HepG2 (cell line): ENCODE results near the gene TEX261. TPM values are rescaled to one million over a fixed set of nuclear protein-coding genes. Genes with fewer than 3 reads are reported as not detected.

ENCODE experiments used
- ATAC-seq: fragments of 200-7000 bp; cut with Tn5 transposase; 3 replicates; pipeline ENCODE4 v1.9.1; 2020; ENCODE audit warnings: mild to moderate bottlenecking, moderate library complexity
- BruUV-seq: library from RNA; stranded (reverse); fragments of 400-500 nt; replicated peaks from 2 replicates; lab custom pipeline; 2021; lab: Mats Ljungman, UMichigan
- CTCF ChIA-PET: fragments of 300-600 bp; formaldehyde crosslinking; extraction: SDS; loops from one replicate; lab custom pipeline; 2021; ENCODE audit warnings: low total read pairs, inconsistent platforms, low intra/inter-chr PET ratio; lab: Yijun Ruan, JAX
- POLR2A ChIA-PET: fragments of 350-600 bp; sonication (Branson Sonifier 250); formaldehyde crosslinking; loops from one replicate; lab custom pipeline; 2020; ENCODE audit warnings: antibody characterized with exemption, inconsistent platforms; lab: Yijun Ruan, JAX
- DNase-seq: peaks from one replicate; pipeline ENCODE4 v3.0.0-alpha.2; 2015; ENCODE audit warnings: low spot score
- FAIRE-seq: peaks from 3 replicates; lab custom pipeline; 2011; peaks lifted over from hg19 to GRCh38; lab: Jason Lieb, UNC
- H2AFZ ChIP-seq: one replicate; pipeline ENCODE4 v1.6.1; 2011; ENCODE audit warnings: low read length, inconsistent platforms
- H3K27ac ChIP-seq: fragments of 300-600 bp; 3 replicates; pipeline ENCODE4 v1.8.0; 2011; ENCODE audit warnings: mixed run types, mild to moderate bottlenecking, mixed read lengths, low read length, inconsistent platforms; ENCODE audit not compliant: insufficient read depth; ENCODE audit errors: extremely low read length
- H3K27me3 ChIP-seq, 2 experiments: fragments of 200-600 bp in 1 of 2; 2 replicates in 1 of 2; 3 replicates in 1 of 2; pipeline versions ENCODE4 v1.6.0 to v1.8.0; 2011; ENCODE audit warnings: low read length in 2 of 2, mild to moderate bottlenecking in 2 of 2, moderate library complexity in 2 of 2, inconsistent platforms in 1 of 2; ENCODE audit not compliant: insufficient read depth in 2 of 2, control insufficient read depth in 1 of 2
- H3K36me3 ChIP-seq, 2 experiments: fragments of 200-600 bp in 1 of 2; replicated peaks in 1 of 2; 2 replicates in 1 of 2; 3 replicates in 1 of 2; pipeline versions ENCODE4 v1.5.1 to v1.8.0; 2011; ENCODE audit warnings: low read length in 2 of 2, inconsistent platforms in 1 of 2; ENCODE audit not compliant: insufficient read depth in 2 of 2, control insufficient read depth in 1 of 2
- H3K4me1 ChIP-seq: 2 replicates; pipeline ENCODE4 v1.5.1; 2012; ENCODE audit warnings: low read length, inconsistent platforms; ENCODE audit not compliant: insufficient read depth
- H3K4me2 ChIP-seq: 2 replicates; pipeline ENCODE4 v1.6.0; 2011; ENCODE audit warnings: low read depth, low read length, inconsistent platforms
- H3K4me3 ChIP-seq, 3 experiments: fragments of 200-600 bp in 1 of 3; sonication (generic), shearing (Covaris generic) in 1 of 3; replicated peaks in 1 of 3; 2 replicates each; pipeline ENCODE4 v1.5.1; 2011 to 2016; ENCODE audit warnings: low read length in 3 of 3, inconsistent platforms in 2 of 3, low read depth in 2 of 3, mild to moderate bottlenecking in 2 of 3, control low read depth in 1 of 3, mixed read lengths in 1 of 3; ENCODE audit not compliant: insufficient read depth in 1 of 3
- H3K79me2 ChIP-seq: one replicate; pipeline ENCODE4 v1.6.1; 2011; ENCODE audit warnings: low read length, inconsistent platforms; ENCODE audit not compliant: insufficient read depth
- H3K9ac ChIP-seq: 2 replicates; pipeline ENCODE4 v1.6.0; 2011; ENCODE audit warnings: mild to moderate bottlenecking, low read depth, low read length, inconsistent platforms; ENCODE audit not compliant: insufficient read depth
- H3K9me3 ChIP-seq: 2 replicates; pipeline ENCODE4 v1.5.1; 2012; ENCODE audit warnings: mild to moderate bottlenecking, low read length
- H4K20me1 ChIP-seq: 2 replicates; pipeline ENCODE4 v1.6.0; 2011; ENCODE audit warnings: inconsistent platforms, mild to moderate bottlenecking, low read length, moderate library complexity; ENCODE audit not compliant: insufficient read depth
- BRD4 ChIP-seq: sonication (generic); formaldehyde crosslinking; IDR thresholded peaks from 2 replicates; pipeline ENCODE4 v1.4.0; 2020; ENCODE audit warnings: missing genetic modification reagents
- HCFC1 ChIP-seq: fragments of 150-350 bp; IDR thresholded peaks from 2 replicates; pipeline ENCODE4 v1.6.1; 2014; ENCODE audit warnings: low read depth, low read length
- KLF13 ChIP-seq: sonication (generic); formaldehyde crosslinking; IDR thresholded peaks from 2 replicates; pipeline ENCODE4 v1.4.0; 2020; ENCODE audit warnings: mild to moderate bottlenecking, missing genetic modification reagents
- MTA1 ChIP-seq: sonication (generic); formaldehyde crosslinking; IDR thresholded peaks from 2 replicates; pipeline ENCODE4 v1.4.0; 2020; ENCODE audit warnings: missing genetic modification reagents, mild to moderate bottlenecking, borderline replicate concordance
- MXI1 ChIP-seq: IDR thresholded peaks from 3 replicates; pipeline ENCODE4 v1.6.1; 2012; ENCODE audit warnings: low read depth, low read length, inconsistent platforms, borderline replicate concordance
- NFIB ChIP-seq: sonication (generic); formaldehyde crosslinking; IDR thresholded peaks from 2 replicates; pipeline ENCODE4 v1.9.0; 2021; ENCODE audit warnings: missing genetic modification reagents, mild to moderate bottlenecking, borderline replicate concordance
- NR1H2 ChIP-seq: sonication (generic); formaldehyde crosslinking; IDR thresholded peaks from 2 replicates; pipeline ENCODE4 v1.8.1; 2022; ENCODE audit warnings: low read depth, missing genetic modification reagents, borderline replicate concordance
- TCF12 ChIP-seq, 2 experiments: fragments of 450-650 bp in 1 of 2; sonication (generic) in 1 of 2; formaldehyde crosslinking in 1 of 2; IDR thresholded peaks; 2 replicates each; pipeline versions ENCODE4 v1.6.1 to v1.8.0; 2017 to 2022; ENCODE audit warnings: antibody characterized with exemption in 1 of 2, mild to moderate bottlenecking in 1 of 2, missing genetic modification reagents in 1 of 2, moderate library complexity in 1 of 2
- WGBS: methylation state at CpG from one replicate; pipeline ENCODE4 v1.1.6; 2017; ENCODE audit warnings: low lambda C conversion rate; 5-methylcytosine and 5-hydroxymethylcytosine counted together
- in situ Hi-C: cut with HindIII; loops from 2 replicates; pipeline ENCODE4 v1.10.0; 2017; ENCODE audit warnings: low pct_unique_long_range_greater_than_20kb; ENCODE audit not compliant: extremely low pct_ligation_motif_present
- intact Hi-C: fragments of 100-400 bp; cut with micrococcal nuclease; formaldehyde crosslinking; loops from one replicate; pipeline ENCODE4 v1.10.0; 2022; ENCODE audit not compliant: unreplicated experiment
- polyA plus RNA-seq, 8 experiments: library from polyadenylated mRNA; depleted of rRNA in 3 of 8; stranded (reverse) in 7 of 8; unstranded in 1 of 8; fragments of >200 nt; fragmentation: Illumina TruSeq in 4 of 8; extraction: Trizol in 4 of 8; gene quantifications; 2 replicates each; pipeline versions ENCODE4 v1.2.1 to v1.2.3, GENCODE V29; 2011 to 2016; ENCODE audit warnings: low read depth in 4 of 8, missing spikeins in 1 of 8, mixed read lengths in 1 of 8; ENCODE audit not compliant: insufficient read depth in 1 of 8
- total RNA-seq, 5 experiments: library from RNA; depleted of rRNA; stranded (reverse); fragments of >200 nt; fragmentation: Illumina TruSeq; extraction: Trizol; gene quantifications; 2 replicates each; pipeline ENCODE4 v1.2.3, GENCODE V29; 2016; ENCODE audit warnings: low read depth in 1 of 5
- TF ChIP-seq, protein P1 (sequence below): sonication (generic); formaldehyde crosslinking; IDR thresholded peaks from 2 replicates; pipeline ENCODE4 v1.4.0; 2020; ENCODE audit warnings: missing genetic modification reagents
- TF ChIP-seq, protein P2 (sequence below): sonication (generic); formaldehyde crosslinking; IDR thresholded peaks from 2 replicates; pipeline ENCODE4 v1.4.0; 2020; ENCODE audit warnings: low read depth, mild to moderate bottlenecking, missing genetic modification reagents
- TF ChIP-seq, protein P3 (sequence below), 2 experiments: sonication (generic) in 1 of 2; formaldehyde crosslinking in 1 of 2; IDR thresholded peaks; 2 replicates each; pipeline versions ENCODE4 v1.4.0 to v1.6.1; 2016 to 2020; ENCODE audit warnings: borderline replicate concordance in 1 of 2, low read depth in 1 of 2, mild to moderate bottlenecking in 1 of 2, missing genetic modification reagents in 1 of 2
- TF ChIP-seq, protein P4 (sequence below): sonication (generic); formaldehyde crosslinking; IDR thresholded peaks from 2 replicates; pipeline ENCODE4 v1.5.0; 2020; ENCODE audit warnings: missing genetic modification reagents, mild to moderate bottlenecking, borderline replicate concordance
- TF ChIP-seq, protein P5 (sequence below): sonication (generic); formaldehyde crosslinking; IDR thresholded peaks from 2 replicates; pipeline ENCODE4 v1.4.0; 2020; ENCODE audit warnings: missing genetic modification reagents, low read depth, mild to moderate bottlenecking, borderline replicate concordance

TEX261 gene
- total and polyA plus RNA-seq, 2 of the 13 experiments (the other 11 are each of a cell fraction or from before 2014, with no cell fraction given), result 43.8 to 78.7 TPM

DNA sequence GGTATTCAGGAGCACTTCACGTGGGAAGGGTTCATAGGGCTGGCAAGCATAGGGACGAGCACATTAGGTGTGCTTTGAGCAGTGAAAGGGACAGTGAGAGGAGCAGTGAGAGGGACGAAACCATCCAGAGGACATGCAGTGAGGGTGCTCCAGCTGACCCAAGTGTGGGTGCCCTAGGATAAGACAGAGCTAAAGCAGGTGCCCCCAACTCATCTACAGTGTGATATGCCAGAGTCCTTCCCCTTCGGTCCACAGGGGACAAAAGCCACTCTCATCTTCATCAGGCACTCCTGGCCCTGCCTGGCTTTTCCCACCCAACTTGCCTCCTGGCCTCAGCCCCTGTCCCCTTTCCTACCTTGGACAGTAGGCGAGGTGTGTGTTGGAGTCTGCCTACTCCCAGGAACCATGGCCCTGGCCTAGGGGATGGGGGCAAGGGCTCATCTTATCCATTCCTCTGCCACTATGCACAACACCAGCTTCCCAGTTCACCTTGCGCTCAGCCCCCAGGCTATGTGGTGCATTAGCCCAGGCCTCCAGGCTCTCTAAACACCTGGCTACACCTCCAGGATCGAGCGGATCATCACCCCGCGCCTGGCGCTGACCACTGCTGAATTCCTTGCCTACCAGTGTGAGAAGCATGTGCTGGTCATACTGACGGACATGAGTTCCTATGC lies 32.3 kb downstream of the TEX261 start:
- intact Hi-C loops, result no loop called here
- in situ Hi-C loops, result no loop called here
- no peak overlapping the region for H3K9ac ChIP-seq
- peaks cover 17% of the 10 kb centered on the region for H3K4me1 ChIP-seq
- peaks cover 0 to 6% of the 10 kb centered on the region in 2 experiments; a peak in 3 of 5 replicates for H3K27me3 ChIP-seq
- ChIA-PET CTCF (no interaction called here), POLR2A (interaction anchor here (1.0 kb wide), 1 partner anchor 15 kb away, joined by 3 read pairs; no protein-coding TSS in a partner anchor)
- ATAC-seq (no peak; the same call in 2 of the 3 replicates), DNase-seq (no peak), FAIRE-seq (no peak)
- no peaks in the 10 kb centered on the region for H4K20me1 ChIP-seq
- no TSS peak for BruUV-seq
- H3K27ac ChIP-seq, result no peak overlapping the region
- no peaks in the 10 kb centered on the region for H3K9me3 ChIP-seq
- H3K4me2 ChIP-seq, result no peak overlapping the region
- H3K36me3 ChIP-seq, result no peaks in the 10 kb centered on the region
- H3K79me2 ChIP-seq, result no peaks in the 10 kb centered on the region
- no peak overlapping the region for H2AFZ ChIP-seq
- TF ChIP-seq, protein P1, sequence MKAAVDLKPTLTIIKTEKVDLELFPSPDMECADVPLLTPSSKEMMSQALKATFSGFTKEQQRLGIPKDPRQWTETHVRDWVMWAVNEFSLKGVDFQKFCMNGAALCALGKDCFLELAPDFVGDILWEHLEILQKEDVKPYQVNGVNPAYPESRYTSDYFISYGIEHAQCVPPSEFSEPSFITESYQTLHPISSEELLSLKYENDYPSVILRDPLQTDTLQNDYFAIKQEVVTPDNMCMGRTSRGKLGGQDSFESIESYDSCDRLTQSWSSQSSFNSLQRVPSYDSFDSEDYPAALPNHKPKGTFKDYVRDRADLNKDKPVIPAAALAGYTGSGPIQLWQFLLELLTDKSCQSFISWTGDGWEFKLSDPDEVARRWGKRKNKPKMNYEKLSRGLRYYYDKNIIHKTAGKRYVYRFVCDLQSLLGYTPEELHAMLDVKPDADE (CRISPR knock-in tag), result no peak
- TF ChIP-seq HCFC1 (no peak), BRD4 (CRISPR knock-in tag) (no peak), MXI1 (no peak), KLF13 (no peak), TCF12 (IDR thresholded peaks at IDR 0.05) (no peak), TCF12 (CRISPR knock-in tag; IDR thresholded peaks at IDR 0.05) (no peak), NR1H2 (CRISPR knock-in tag) (no peak), NFIB (no peak), MTA1 (CRISPR knock-in tag) (no peak)
- TF ChIP-seq, protein P2, sequence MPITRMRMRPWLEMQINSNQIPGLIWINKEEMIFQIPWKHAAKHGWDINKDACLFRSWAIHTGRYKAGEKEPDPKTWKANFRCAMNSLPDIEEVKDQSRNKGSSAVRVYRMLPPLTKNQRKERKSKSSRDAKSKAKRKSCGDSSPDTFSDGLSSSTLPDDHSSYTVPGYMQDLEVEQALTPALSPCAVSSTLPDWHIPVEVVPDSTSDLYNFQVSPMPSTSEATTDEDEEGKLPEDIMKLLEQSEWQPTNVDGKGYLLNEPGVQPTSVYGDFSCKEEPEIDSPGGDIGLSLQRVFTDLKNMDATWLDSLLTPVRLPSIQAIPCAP, result no peak
- TF ChIP-seq, protein P3, sequence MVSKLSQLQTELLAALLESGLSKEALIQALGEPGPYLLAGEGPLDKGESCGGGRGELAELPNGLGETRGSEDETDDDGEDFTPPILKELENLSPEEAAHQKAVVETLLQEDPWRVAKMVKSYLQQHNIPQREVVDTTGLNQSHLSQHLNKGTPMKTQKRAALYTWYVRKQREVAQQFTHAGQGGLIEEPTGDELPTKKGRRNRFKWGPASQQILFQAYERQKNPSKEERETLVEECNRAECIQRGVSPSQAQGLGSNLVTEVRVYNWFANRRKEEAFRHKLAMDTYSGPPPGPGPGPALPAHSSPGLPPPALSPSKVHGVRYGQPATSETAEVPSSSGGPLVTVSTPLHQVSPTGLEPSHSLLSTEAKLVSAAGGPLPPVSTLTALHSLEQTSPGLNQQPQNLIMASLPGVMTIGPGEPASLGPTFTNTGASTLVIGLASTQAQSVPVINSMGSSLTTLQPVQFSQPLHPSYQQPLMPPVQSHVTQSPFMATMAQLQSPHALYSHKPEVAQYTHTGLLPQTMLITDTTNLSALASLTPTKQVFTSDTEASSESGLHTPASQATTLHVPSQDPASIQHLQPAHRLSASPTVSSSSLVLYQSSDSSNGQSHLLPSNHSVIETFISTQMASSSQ (IDR thresholded peaks at IDR 0.05; ENCODE audit: low read depth), result no peak
- TF ChIP-seq, protein P3 (CRISPR knock-in tag; IDR thresholded peaks at IDR 0.05; ENCODE audit: borderline replicate concordance), result no peak
- TF ChIP-seq, protein P4, sequence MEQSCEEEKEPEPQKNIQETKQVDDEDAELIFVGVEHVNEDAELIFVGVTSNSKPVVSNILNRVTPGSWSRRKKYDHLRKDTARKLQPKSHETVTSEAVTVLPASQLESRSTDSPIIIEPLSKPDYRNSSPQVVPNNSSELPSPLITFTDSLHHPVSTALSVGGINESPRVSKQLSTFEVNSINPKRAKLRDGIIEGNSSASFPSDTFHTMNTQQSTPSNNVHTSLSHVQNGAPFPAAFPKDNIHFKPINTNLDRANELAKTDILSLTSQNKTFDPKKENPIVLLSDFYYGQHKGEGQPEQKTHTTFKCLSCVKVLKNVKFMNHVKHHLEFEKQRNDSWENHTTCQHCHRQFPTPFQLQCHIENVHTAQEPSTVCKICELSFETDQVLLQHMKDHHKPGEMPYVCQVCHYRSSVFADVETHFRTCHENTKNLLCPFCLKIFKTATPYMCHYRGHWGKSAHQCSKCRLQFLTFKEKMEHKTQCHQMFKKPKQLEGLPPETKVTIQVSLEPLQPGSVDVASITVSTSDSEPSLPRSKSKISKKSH, result no peak
- TF ChIP-seq, protein P5, sequence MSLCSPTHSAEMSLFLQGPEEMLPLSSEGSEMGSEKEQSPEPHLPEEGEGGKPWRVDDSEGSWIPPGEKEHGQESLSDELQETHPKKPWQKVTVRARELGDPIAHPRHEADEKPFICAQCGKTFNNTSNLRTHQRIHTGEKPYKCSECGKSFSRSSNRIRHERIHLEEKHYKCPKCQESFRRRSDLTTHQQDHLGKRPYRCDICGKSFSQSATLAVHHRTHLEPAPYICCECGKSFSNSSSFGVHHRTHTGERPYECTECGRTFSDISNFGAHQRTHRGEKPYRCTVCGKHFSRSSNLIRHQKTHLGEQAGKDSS (CRISPR knock-in tag), result no peak
- 45% methylated on average over 12 of the region's 12 CpGs for WGBS
- H3K4me3 ChIP-seq, result no peak overlapping the region
